Ureter (tissue), 1 donor: Measurements from ENCODE around the gene MED27. TPM values are rescaled to one million over a fixed set of nuclear protein-coding genes. Genes with fewer than 3 reads are reported as not detected.

Experiments used
- DNase-seq: peaks from one replicate; pipeline ENCODE4 v3.0.0-alpha.2; 2020; ENCODE audit warnings: low spot score
- total RNA-seq: library from RNA; stranded (reverse); gene quantifications from one replicate; pipeline ENCODE4 v1.2.4, GENCODE V29; 2023
- donor health status: DM: yes; HTN: yes; CAD: no.

MED27 gene
- total RNA-seq, 1 donor from 2014 or later: 25.9 TPM

DNA sequence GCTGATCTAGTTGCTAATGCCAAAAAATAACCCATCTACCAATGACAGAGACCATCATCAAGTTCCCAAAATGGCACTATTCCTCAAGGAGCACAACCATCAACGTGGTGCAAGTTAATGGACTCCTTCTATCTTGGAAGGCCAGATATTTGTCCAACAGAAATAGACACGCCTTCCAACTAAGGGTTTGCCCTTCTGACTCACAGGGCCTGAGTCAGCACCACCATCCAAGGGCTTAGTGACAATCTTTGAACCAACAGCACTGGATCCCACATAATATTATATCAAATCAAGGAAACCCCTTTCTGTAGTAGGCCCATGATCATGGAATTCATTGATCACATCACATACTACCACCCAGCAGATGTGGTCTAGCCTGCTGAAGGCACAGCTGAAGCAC, 84.3 kb downstream of the MED27 start:
- no peak for DNase-seq

DNA sequence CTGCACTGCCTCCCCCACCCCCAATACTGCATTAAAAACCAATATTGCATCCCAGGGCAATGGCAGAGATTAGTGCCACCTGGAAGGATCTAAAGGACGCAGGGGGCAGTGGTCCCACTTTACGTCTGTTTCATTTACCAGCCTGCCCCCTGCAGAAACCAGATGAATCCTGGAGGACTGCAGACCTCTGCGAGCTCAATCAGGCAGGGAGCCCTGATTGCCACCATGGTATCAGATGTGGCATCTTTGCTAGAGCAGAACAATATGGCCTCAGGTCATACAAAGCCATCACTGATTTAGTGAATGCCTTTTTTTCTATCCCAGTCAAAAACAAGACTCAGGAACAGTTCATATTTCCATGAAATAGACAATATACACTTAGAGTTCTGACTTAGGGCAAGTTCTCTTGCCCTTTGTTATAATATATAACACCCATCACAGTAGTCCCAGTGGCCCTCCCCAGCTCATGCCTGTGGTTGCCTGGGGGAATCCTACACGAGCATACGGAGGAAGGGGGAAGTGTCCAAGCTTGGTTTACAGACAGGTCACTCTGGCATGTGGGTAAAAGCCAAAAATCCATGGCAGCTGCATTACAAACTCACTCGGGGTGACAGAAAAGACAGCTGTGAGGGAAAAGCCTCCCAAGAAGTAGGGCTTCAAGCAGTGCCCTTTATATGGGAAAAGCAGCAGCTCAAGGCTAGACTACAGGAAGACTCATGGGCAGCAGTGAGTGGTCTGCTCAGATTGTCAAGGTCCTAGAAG, 85.1 kb downstream of the MED27 start:
- DNase-seq: no peak

DNA sequence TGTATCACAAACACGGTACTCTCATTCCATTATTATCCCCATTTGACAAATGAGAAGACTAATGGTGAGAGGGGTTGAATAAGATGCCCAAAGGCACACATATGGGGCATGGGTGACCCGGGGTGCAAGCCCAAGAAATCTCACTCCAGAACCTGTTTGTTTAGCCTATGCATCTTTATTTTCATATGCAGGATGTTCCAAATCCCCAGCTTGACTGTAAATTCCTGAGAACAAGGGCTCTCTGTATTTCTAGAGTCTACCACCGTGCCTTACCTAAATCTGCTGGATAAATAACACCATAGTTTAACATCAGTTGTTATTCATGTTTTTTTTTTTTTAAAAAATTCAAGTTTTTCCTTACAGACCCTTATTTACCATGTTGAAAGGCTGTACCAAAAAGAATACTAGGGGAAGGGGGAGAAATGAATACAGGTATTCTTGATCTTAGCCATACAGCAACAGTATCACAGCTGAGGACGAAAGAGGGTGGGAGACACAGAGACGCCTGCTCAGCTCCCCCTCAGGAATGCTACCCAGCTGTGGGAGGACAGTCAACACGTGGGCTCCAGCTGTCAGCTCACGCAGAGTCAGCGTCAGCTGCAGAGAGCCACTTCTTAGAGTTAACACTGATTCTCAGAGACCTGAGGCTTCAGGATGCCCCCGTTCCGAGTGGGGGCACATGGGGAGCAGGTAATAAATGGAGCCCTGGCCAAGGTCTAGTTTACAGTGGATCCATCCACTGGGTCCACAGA, 86.6 kb downstream of the MED27 start:
- no peak for DNase-seq

DNA sequence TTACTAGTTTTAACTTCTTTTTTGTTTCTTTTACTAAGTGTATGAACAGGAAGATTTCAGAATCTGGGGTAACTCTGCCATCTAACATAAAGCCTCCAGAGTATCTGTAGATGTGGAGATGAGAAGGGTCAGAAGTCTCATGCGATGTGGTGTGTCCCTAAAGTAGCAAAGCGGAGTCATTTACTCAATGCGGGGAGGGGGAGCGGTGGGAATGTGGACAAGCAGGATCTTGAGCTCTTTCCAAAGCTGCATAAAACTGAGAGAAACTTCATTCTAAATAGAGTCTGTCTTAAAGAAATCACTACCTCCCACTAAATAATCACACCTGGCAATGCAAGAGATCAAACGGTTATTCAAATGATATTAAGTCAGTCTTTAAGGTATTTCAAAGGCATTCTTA, 92.4 kb downstream of the MED27 start:
- DNase-seq: no peak

DNA sequence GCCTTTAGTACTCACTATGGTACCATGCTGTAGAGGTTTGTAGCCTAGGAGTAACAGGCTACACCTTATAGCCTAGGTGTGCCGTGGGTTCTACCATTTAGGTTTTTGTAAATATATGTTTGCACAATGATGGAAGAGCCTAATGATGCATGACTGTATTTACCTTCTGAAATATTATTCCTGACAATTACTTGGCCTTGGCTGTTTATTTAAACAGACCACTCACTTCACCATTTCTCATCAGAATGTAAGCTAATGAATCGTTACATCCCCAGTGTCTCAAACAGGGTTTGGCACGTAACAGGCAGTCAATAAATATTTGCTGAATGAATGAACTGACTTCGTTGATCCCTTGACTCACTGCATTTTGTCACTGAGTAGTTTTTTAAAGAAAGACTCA, 93.1 kb downstream of the MED27 start:
- no peak for DNase-seq

DNA sequence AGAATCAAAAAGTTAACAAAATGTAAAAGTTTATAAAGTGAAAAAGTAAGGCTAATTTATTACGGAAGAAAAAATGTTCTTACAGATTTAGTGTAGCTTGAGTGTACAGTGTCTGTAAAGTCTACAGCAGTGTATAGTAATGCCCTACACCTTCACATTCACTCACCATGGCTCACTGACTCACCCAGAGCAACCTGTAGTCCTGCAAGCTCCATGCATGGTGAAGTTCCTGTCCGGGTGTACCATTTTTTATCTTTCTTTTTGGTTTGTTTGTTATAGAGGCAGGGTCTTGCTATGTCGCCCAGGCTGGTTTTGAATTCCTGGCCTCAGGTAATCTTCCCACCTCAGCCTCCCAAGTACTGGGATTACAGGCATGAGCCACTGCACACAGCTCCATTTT, 93.6 kb downstream of the MED27 start:
- DNase-seq: no peak

DNA sequence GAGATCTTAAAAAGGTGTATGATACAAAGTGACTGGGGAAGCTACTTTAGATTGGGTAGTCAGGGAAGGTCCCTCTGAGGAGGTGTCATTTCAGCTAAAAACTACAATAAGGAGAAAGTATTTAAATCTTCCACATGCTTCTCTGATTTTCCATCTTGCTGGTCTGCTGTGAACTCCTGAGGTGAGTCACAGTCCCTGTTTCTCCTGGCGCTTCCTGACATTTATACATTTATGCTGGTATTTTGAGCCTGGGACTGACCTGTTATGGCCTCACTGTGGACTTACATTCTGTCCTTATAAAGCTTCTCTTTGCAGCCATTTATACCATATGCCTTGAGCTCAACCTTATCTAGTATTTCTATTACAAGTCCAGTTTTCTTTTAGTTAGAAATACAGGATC, 95.1 kb downstream of the MED27 start:
- no peak for DNase-seq

DNA sequence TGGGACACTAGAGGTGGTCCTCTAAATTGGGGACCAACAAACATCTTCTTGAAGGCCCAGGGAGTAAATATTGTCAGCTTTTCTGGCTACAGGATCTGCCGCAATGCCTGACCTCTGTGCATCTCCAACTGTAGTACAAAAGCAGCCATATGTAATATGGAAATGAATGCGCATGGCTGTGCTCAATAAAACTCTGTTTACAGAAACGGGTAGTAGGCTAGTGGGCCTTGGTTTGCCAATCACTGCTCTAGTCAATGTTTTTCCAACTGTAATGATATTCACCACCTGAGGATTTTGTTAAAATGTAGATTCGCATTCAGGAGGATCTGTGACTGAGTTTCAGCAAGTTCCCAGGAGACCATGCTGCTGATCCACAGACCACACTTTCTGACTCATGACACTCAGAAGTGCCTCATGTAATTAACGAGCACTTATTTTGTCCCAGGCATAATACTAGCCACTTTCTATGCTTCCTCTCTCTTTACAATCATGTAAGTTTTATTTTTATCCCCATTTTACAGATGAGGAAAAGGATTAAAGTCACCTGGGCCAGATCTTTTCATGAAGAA, 96.9 kb downstream of the MED27 start:
- DNase-seq: no peak

DNA sequence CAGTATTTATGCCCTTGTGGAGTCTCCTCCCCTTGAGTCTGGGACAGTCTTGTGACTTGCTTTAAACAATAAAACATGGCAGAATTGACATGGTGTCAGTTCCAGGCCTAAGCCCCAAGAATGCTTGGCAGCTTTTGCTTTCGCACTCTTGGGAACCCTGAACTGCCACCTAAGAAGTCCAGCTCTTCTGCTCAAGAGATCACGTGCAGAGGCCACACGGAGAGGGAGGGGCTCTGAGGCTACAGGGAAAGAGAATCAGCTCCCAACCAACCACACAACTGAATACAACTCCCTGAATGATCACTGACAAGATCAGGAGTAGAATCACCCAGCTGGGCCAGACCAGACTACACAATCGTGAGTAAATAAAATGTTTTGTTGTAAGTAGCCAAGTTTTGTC, 97.6 kb downstream of the MED27 start:
- no peak for DNase-seq

DNA sequence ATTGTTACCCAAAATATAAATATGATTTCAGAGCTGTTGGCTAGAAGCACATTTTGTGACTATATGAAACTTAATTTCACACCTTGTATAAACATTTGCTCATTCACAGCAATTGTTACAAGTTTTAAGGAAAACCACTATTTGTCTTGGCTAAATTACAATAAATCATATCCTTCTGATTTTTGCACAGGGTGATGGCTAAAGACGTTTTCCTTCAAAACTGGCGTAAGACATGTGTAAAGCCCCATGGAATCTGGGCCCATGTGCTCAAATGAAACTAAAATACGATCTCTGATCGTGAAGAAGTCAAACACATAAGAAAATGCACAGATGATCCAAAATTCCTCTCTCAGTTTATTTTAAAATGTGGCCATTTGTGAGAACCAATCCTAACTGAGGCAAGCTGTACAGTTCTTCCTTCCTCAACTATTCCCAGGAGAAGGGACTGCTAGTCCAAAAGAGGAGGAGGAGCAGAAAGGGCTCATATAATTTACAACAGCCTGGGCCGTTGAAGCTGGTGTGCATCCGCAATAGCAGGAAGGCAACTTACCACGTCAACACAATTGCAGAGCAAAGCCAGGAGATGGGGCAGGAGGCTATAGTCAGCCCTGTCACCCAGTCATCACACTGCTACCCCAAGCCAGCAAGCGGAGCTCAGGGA, 98.4 kb downstream of the MED27 start:
- DNase-seq: no peak

DNA sequence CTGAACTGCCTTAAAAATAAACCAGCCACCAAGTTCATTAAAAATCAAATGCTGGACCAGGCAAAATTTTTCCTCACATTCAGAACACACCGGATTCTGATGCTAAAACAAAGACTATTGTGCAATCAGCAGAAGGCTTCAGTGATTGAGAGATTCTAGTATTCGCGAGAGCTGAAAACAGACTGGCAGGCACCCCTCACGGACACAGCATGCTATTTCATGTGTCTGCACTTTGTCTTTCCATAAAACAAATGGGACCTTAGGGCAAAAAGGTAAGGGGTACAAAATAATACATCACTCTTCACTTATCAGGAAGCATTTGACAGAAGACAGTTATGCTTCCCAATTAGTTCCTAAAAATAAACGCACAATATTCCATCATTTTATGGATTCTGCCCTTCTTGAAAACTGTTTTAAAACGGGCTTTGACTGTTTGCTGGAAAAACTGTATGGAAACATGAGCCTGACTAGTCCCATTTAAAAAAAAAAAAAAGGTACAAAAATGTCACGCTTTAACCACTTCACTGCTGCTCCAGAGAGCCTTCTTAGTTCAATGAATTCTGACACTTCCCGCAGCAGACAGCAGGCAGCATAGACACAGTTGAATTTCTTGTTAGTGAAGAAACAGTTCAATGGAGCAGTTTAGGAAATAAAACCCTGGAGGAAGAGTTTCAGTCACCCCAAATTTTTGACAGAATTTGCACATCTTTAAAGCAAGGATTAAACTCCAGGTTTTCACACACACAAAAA, 99.2 kb downstream of the MED27 start:
- no peak for DNase-seq

DNA sequence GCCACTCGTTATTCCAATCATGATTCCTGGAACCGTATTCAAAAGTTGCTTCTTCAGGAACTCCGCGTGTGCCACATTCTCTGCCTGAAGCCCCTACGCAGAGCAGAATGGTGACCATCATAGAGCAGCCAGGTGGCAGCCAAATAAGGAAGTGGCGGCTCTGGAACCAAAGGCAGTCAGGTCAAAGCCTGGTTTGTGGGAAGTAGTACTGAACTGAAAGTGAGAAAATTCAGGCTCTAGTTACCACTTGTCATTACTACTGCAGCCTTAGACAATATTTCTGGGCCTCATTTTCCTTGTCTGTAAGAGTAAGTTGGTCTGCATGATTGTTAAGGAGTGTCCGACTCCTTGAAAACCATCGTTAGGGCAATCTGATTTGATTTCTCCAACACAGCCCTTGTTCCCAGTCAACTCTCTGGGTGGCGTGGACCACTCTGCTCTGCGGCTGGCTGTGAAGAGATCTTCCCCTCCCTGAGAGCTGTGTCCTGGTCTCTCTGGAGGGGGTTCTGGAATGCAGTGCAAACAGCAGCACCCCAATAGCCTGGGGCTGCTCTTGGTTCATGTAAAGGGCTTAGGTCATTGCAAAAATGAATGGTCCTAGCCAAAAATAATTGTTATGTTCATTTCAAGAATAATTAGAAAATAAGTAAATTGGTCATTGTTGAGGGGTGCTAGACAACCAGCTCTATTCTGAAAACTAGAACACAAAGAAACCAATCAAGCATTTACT, 102.4 kb downstream of the MED27 start:
- no peak for DNase-seq

DNA sequence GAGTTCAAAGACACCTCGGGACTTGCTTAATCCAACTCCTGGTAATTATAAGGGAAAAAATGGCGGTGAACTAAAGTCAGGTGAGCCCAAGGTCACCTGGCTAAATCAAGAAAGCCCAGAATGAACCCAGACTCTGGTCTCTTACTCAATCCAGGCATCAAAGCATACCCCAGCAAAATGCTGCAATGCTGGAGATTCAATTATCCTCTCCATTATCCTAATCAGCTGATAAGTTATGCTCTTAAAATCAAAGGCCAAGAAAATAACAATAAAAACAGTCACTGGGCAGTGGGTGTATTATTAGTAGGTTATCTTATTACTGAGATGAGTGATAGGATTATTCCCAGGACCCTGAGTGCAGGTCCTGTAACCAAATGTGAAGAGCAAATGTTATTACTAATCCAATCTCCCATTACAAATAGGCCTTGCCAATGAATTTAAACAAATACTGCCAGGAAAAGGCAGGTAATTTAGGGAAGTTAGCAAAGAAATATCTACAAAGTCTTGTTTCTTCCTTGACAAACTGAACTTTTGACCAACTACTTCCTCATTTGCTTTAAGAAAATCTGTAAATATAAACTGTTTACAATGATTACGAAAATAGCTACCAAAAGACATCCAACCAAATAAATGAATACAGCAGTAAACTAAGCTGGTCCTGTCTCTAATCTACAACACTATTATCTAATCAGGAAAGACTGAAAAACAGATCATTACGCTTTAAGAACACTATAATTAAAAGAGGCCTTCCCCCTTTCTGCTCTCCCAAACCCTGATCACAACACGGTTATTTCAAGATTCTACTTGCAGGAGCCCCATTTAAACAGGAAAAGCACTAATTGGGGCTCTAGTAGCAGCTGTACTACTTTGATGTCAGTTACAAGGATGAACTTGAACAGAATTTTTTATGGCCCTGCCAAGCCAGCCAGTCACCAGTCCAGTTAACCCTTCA, 103.2 kb downstream of the MED27 start:
- no peak for DNase-seq

DNA sequence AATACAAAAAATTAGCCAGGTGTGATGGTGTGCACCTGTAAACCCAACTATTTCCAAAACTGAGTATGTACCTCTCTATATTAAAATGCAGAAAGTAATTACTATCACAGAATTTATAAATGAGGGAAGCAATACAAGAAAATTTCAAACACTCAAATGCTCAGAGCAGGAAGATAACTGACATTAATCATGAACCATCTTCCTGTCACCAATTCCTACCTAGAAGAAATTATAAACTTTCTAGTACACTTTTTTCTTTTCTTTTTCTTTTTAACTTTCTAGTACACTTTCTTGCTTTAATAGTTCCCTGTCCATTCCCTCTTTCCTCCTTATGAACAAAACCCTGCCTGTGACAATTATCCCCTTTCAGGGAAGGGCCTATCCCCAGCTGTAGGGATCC, 106.8 kb downstream of the MED27 start:
- no peak for DNase-seq

DNA sequence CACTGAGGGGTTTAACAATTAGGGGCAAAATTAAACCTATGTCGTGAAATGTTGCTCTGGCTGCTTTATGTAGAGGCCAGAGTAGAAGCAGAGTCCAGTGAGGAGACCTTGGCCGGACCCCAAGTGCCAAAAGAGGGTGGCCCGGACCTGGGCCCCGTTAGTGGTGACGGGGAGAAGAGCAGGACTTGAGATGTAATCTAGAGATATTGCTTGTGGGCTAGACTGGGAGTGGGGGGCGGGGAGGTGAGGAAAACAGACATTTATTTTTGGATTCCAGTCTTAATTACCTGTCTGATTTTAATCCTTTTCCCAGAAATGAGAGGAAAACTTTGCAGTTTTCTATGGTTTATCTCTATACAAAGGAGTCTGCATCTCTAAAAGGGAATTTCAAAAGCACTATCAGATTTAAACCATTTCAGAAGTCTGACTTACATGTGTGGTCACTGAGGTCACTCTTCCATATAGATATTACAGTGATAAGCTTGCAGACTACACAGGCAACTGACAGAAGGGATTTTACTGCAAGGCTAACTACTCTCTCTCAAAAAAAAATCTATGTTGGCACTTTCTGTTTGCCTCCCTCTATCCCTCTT, 108.1 kb downstream of the MED27 start:
- DNase-seq: no peak

DNA sequence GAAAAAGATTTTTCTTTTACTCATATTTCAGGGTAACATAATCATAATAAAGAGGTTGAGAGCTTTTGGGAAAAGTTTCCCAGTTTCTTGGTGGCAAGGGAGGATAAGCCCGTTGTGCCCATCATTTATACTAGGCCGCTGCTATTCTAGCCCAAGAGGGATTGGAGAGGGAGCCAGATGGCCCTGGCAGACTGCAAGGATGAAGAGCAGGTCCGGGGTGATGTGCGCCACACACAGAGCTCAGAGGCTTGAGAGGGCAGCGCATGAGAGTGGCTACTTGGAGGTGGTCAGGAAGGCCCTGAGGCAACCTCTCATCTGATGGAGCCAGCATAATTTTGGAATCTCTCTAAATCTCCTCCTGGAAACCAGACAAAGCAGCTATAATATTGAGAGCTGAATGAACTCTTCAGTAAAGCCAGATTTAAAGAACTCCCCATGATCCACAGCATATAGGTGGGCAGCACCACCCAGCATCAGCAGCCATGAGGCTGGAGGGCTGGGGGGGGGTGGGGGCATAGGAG, 110.1 kb downstream of the MED27 start:
- DNase-seq: no peak

DNA sequence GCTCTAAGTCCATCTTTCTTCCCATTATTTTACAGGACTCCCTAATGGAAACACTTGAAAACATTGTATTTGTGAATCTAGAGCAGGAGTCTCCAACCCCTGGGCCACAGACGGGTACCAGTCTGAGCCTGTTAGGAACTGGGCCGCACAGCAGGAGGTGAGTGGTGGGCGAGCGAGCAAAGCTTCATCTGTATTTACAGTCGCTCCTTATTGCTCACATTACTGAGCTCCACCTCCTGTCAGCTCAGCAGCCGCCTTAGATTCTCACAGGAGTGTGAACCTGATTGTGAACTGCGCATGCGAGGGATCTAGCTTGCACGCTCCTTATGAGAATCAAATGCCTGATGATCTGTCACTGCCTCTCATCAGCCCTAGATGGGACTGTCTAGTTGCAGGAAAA, 111.0 kb downstream of the MED27 start:
- no peak for DNase-seq

DNA sequence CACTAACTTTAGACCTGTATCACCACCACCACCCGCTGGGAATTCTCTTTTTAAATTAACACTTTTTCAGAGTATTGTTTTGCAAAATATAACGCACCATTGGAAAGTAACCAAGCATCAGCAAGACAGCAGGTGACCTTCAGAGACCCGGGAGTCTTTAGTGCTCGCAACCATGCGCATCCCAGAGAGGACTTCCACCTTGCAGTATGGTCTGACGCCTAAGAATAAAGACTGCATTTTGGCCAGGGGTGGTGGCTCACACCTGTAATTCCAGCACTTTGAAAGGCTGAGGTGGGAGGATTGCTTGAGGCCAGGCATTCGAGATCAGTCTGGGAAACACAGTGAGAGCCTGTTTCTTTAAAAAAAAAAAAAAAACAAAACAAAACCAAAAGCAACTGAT, 113.8 kb downstream of the MED27 start:
- DNase-seq: no peak

DNA sequence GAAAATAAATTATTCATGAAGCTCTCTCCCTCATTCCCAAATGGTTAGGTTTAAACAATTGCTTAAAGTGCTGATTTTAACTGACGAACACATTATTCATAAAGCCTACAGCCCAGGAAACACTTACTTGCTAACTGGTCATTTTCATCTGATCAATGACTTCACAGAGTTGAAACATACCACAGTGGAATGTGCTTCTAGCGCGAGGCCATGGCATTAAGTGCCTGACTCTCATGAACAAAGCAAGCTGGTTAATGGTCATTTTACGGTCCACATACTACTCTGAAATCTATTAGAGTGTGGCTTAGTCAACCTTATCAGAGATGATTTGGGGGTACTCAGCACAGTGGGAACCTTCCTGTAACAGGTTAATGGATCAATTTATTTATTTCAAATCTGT, 114.6 kb downstream of the MED27 start:
- no peak for DNase-seq
